ENCODE data around the gene CBX5. TPM values are rescaled to one million over a fixed set of nuclear protein-coding genes. Genes with fewer than 3 reads are reported as not detected.

Gene CBX5
- total and polyA plus RNA-seq, 9 of the 15 experiments (the other 6 are each of a cell fraction or from before 2014, with no cell fraction given) = 32.6 to 102 (median 59.2) TPM

GRCh38 chr12:54304187-54304810 is 24.4 kb upstream of the CBX5 start (continued):
- TF ChIP-seq CREB3L1 (IDR thresholded peaks at IDR 0.05; ENCODE audit: borderline replicate concordance, low read depth) (peak; percentile 20; the same call in 1 of the 2 replicates), ZNF408 (CRISPR knock-in tag; IDR thresholded peaks at IDR 0.05; ENCODE audit: low read depth) (no peak), CTCF (IDR thresholded peaks at IDR 0.05 in 2 of 3, conservative IDR thresholded peaks at IDR 0.05 in 1 of 3; ENCODE audit: insufficient read depth in 2 of 3, low read depth in 1 of 3, low read length in 3 of 3) (no peak), THRAP3 (IDR thresholded peaks at IDR 0.05; ENCODE audit: borderline replicate concordance) (no peak; the same call in 1 of the 2 replicates), ZNF184 (CRISPR knock-in tag; IDR thresholded peaks at IDR 0.05) (no peak), ARID3A (IDR thresholded peaks at IDR 0.05; ENCODE audit: borderline replicate concordance, low read depth, low read length) (peak; percentile 27; the same call in 1 of the 2 replicates), ATF6 (CRISPR knock-in tag; IDR thresholded peaks at IDR 0.05) (no peak), U2AF1 (optimal IDR thresholded peaks at IDR 0.05; ENCODE audit: low read depth, low read length) (no peak), MAX (CRISPR knock-in tag; IDR thresholded peaks at IDR 0.05) (peak; percentile 90), EGR1 (conservative IDR thresholded peaks at IDR 0.05) (peak; percentile 90), IFI16 (CRISPR knock-in tag; IDR thresholded peaks at IDR 0.05) (no peak), HES1 (IDR thresholded peaks at IDR 0.05; ENCODE audit: low read depth) (peak; percentile 69; the same call in 1 of the 2 replicates), RHOXF2B (CRISPR knock-in tag; conservative IDR thresholded peaks at IDR 0.05) (no peak), DMBX1 (CRISPR knock-in tag; IDR thresholded peaks at IDR 0.05; ENCODE audit: borderline replicate concordance) (peak; percentile 95), MECOM (CRISPR knock-in tag; IDR thresholded peaks at IDR 0.05) (peak; percentile 48), ZSCAN32 (CRISPR knock-in tag; IDR thresholded peaks at IDR 0.05) (no peak), ZNF23 (CRISPR knock-in tag; IDR thresholded peaks at IDR 0.05) (no peak), MBD1 (CRISPR knock-in tag; IDR thresholded peaks at IDR 0.05) (no peak)
